PC-3 (cell line): ENCODE measurements around the gene TMEM117. TPM values are rescaled to one million over a fixed set of nuclear protein-coding genes. Genes with fewer than 3 reads are reported as not detected.
"Not testable (repeated sequence)": the region's sequence is repeated elsewhere in the genome, so short reads cannot be mapped to it uniquely, and the experiment has no call there.

Source experiments
- ATAC-seq: fragments of 200-7000 bp; cut with Tn5 transposase; 2 replicates; pipeline ENCODE4 v1.9.1; 2020; ENCODE audit warnings: mild to moderate bottlenecking, moderate library complexity
- BruUV-seq: library from RNA; stranded (reverse); fragments of 400-500 nt; replicated peaks from 2 replicates; lab custom pipeline; 2021; lab: Mats Ljungman, UMichigan
- CTCF ChIA-PET: fragments of 300-600 bp; sonication (Branson Sonifier 250); formaldehyde crosslinking; loops from one replicate; lab custom pipeline; 2022; ENCODE audit warnings: antibody characterized with exemption; lab: Charles Lee
- POLR2A ChIA-PET: fragments of 300-600 bp; sonication (Branson Sonifier 250); formaldehyde crosslinking; loops from one replicate; lab custom pipeline; 2022; ENCODE audit warnings: antibody characterized with exemption; ENCODE audit not compliant: unreplicated experiment; lab: Charles Lee
- DNase-seq: peaks from one replicate; pipeline ENCODE4 v3.0.0-alpha.2; 2015
- H2AFZ ChIP-seq: fragments of 300-600 bp; sonication (generic); 2 replicates; pipeline ENCODE4 v1.6.0; 2016; ENCODE audit warnings: antibody characterized with exemption, low read length
- H3F3A ChIP-seq: fragments of 300-600 bp; sonication (generic); one replicate; pipeline ENCODE4 v1.6.0; 2017; ENCODE audit warnings: antibody characterized with exemption, low read length, control low read depth, mild to moderate bottlenecking; ENCODE audit not compliant: unreplicated experiment
- H3K27ac ChIP-seq: fragments of 300-600 bp; sonication (generic); 2 replicates; pipeline ENCODE4 v1.5.1; 2016; ENCODE audit warnings: mild to moderate bottlenecking, low read length
- H3K27me3 ChIP-seq: fragments of 300-600 bp; sonication (generic); 2 replicates; pipeline ENCODE4 v1.6.1; 2016; ENCODE audit warnings: low read length, mixed read lengths
- H3K36me3 ChIP-seq: fragments of 300-600 bp; sonication (generic); 2 replicates; pipeline ENCODE4 v1.6.1; 2016; ENCODE audit warnings: low read depth, mixed run types, low read length, mixed read lengths
- H3K4me1 ChIP-seq: fragments of 300-600 bp; sonication (generic); 2 replicates; pipeline ENCODE4 v1.5.1; 2016; ENCODE audit warnings: low read length; ENCODE audit not compliant: insufficient read depth
- H3K4me2 ChIP-seq: fragments of 300-600 bp; sonication (generic); 2 replicates; pipeline ENCODE4 v1.6.0; 2016; ENCODE audit warnings: low read length
- H3K4me3 ChIP-seq: fragments of 300-600 bp; sonication (generic); 2 replicates; pipeline ENCODE4 v1.5.1; 2016; ENCODE audit warnings: mild to moderate bottlenecking, low read length, mixed read lengths
- H3K79me2 ChIP-seq: fragments of 300-600 bp; sonication (generic); 2 replicates; pipeline ENCODE4 v1.6.1; 2017; ENCODE audit warnings: low read length, mixed read lengths
- H3K9ac ChIP-seq: fragments of 300-600 bp; sonication (generic); 2 replicates; pipeline ENCODE4 v1.6.0; 2016; ENCODE audit warnings: mild to moderate bottlenecking, low read length
- H3K9me2 ChIP-seq: fragments of 300-600 bp; sonication (generic); replicated peaks from 2 replicates; pipeline ENCODE4 v1.6.1; 2016; ENCODE audit warnings: mixed run types, low read length, mixed read lengths
- H3K9me3 ChIP-seq: fragments of 300-600 bp; sonication (generic); 2 replicates; pipeline ENCODE4 v1.6.1; 2016; ENCODE audit warnings: low read length, mixed read lengths
- H4K20me1 ChIP-seq: fragments of 300-600 bp; sonication (generic); 2 replicates; pipeline ENCODE4 v1.6.1; 2016; ENCODE audit warnings: low read length, mixed read lengths
- CTCF ChIP-seq: fragments of 300-600 bp; sonication (generic); conservative IDR thresholded peaks from 2 replicates; pipeline ENCODE4 v1.5.1; 2017; ENCODE audit warnings: antibody characterized with exemption, low read depth, mild to moderate bottlenecking, low read length
- EZH2 ChIP-seq: fragments of 300-600 bp; sonication (generic); IDR thresholded peaks from one replicate; pipeline ENCODE4 v1.6.1; 2017; ENCODE audit warnings: antibody characterized with exemption, mild to moderate bottlenecking, low read length; ENCODE audit not compliant: unreplicated experiment
- EZH2phosphoT487 ChIP-seq: fragments of 300-600 bp; sonication (generic); IDR thresholded peaks from 2 replicates; pipeline ENCODE4 v1.6.1; 2018; ENCODE audit warnings: mild to moderate bottlenecking, antibody characterized with exemption, low read length, borderline replicate concordance
- intact Hi-C: fragments of 100-400 bp; cut with micrococcal nuclease; formaldehyde crosslinking; loops from 2 replicates; pipeline ENCODE4 v1.9.0; 2023
- total RNA-seq: library from RNA; depleted of rRNA; stranded (reverse); fragments of >200 nt; gene quantifications from 2 replicates; pipeline ENCODE4 v1.2.3, GENCODE V29; 2014

TMEM117 gene
- total RNA-seq, 1 experiment from 2014 or later = 9.0 TPM

DNA sequence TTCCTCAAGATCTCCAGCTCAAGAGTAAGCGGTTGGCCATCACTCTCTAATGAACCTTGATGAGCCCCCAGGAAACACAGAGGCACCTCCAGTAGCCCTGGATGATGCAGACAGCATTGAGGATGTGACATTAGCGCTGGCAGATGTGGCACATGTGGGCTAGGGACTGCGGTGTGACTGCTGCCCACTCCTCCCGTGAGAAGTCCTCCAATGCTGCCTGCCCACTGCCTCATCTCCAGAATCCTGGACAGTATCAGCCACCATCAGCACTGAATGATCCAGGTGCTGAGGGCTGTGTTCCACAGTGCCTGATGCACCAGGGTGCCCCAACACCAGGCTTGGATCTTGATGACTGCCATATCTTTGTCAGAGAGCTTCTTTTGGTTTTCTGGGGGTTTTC is 412.6 kb downstream of the TMEM117 start:
- no peaks in the 10 kb centered on the region for H3K9me2 ChIP-seq
- CTCF ChIA-PET = no interaction called here
- H4K20me1 ChIP-seq = no peaks in the 10 kb centered on the region
- BruUV-seq = no TSS peak
- H3K4me2 ChIP-seq = no peak overlapping the region
- H3F3A ChIP-seq = no peaks in the 10 kb centered on the region
- no peak overlapping the region for H3K9ac ChIP-seq
- no peaks in the 10 kb centered on the region for H3K36me3 ChIP-seq
- H3K4me3 ChIP-seq = no peak overlapping the region
- no peak for DNase-seq
- intact Hi-C loops = no loop called here
- POLR2A ChIA-PET = no interaction called here
- H3K79me2 ChIP-seq = no peaks in the 10 kb centered on the region
- ATAC-seq = no peak
- TF ChIP-seq CTCF = no peak
- TF ChIP-seq EZH2 = no peak
- TF ChIP-seq EZH2phosphoT487 = no peak
- H3K27ac ChIP-seq = no peak overlapping the region
- H3K9me3 ChIP-seq = no peaks in the 10 kb centered on the region
- H3K27me3 ChIP-seq = no peaks in the 10 kb centered on the region
- no peak overlapping the region for H2AFZ ChIP-seq
- no peaks in the 10 kb centered on the region for H3K4me1 ChIP-seq

GRCh38 chr12:44250440-44250839 is 414.6 kb downstream of the TMEM117 start:
- H2AFZ ChIP-seq, H3K9ac ChIP-seq, H3K79me2 ChIP-seq, H3K4me1 ChIP-seq, H3F3A ChIP-seq, intact Hi-C loops, H4K20me1 ChIP-seq, CTCF ChIA-PET, DNase-seq, POLR2A ChIA-PET, H3K36me3 ChIP-seq, BruUV-seq, H3K4me3 ChIP-seq, H3K4me2 ChIP-seq, H3K9me2 ChIP-seq, H3K9me3 ChIP-seq, ATAC-seq, H3K27me3 ChIP-seq, H3K27ac ChIP-seq: not testable (repeated sequence)

- H3K36me3 ChIP-seq = no peaks in the 10 kb centered on the region
- H3K27me3 ChIP-seq = no peaks in the 10 kb centered on the region
- no peak overlapping the region for H3K27ac ChIP-seq
- no peaks in the 10 kb centered on the region for H3K9me3 ChIP-seq
- H3K79me2 ChIP-seq = no peaks in the 10 kb centered on the region
- CTCF ChIA-PET = no interaction called here
- H2AFZ ChIP-seq = no peak overlapping the region
- DNase-seq (no peak), ATAC-seq (no peak)
- no TSS peak for BruUV-seq
- POLR2A ChIA-PET = interaction anchor here (0.6 kb wide), 1 partner anchor 8 kb away, joined by 4 read pairs; no protein-coding TSS in a partner anchor
- no peaks in the 10 kb centered on the region for H3K9me2 ChIP-seq
- no peak overlapping the region for H3K4me2 ChIP-seq
- H3K4me3 ChIP-seq = no peak overlapping the region
- no peaks in the 10 kb centered on the region for H4K20me1 ChIP-seq
- TF ChIP-seq EZH2 (no peak), CTCF (no peak), EZH2phosphoT487 (no peak)
- no peaks in the 10 kb centered on the region for H3F3A ChIP-seq
- no peak overlapping the region for H3K9ac ChIP-seq
- no peaks in the 10 kb centered on the region for H3K4me1 ChIP-seq
- intact Hi-C loops = no loop called here
Observed at GRCh38 chr12:44253338-44253856, 417.5 kb downstream of the TMEM117 start.
